Upper lobe of left lung (tissue), 4 donors: ENCODE results near the gene TMEM187.

ENCODE experiments used
- EP300 ChIP-seq, 4 donors: sonication (generic); formaldehyde crosslinking; IDR thresholded peaks; one replicate each; pipeline ENCODE4 v1.5.1; 2017; ENCODE audit warnings: antibody characterized with exemption in 4 of 4, control low read depth in 2 of 4
- POLR2A ChIP-seq, 4 donors: fragments of 450-650 bp; IDR thresholded peaks; one replicate each; pipeline ENCODE4 v1.5.1; 2016 to 2017; ENCODE audit warnings: antibody characterized with exemption in 4 of 4, mild to moderate bottlenecking in 2 of 4
- POLR2AphosphoS5 ChIP-seq, 2 donors: sonication (generic); formaldehyde crosslinking; IDR thresholded peaks; one replicate each; pipeline ENCODE4 v1.5.1; 2017; ENCODE audit warnings: antibody characterized with exemption in 2 of 2
- TF ChIP-seq, protein P1 (sequence below), 6 experiments: fragments of 450-650 bp in 4 of 6; fragments of 200-600 bp in 2 of 6; sonication (generic) in 2 of 6; IDR thresholded peaks; one replicate each; pipeline ENCODE4 v1.5.1; 2016 to 2019; ENCODE audit warnings: antibody characterized with exemption in 6 of 6

DNA sequence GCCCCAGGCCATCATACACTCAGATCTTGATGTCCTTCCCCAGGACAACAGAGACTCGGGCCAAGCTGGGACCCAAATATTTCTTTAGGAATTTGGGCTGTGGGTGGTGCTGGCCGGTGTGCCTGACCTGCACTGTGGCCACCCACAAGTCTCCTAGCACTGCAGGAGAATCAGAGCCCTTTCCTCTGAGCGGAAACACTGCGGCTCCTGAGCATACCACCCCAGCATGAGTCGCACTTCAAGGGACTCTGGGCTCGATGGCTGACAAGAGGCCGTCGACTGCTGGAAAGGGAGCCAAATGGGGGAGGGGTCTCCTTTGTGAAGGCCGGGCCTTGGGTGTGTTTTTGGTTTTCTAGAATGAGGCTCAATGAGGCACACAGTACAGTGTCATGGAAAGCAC is 60.1 kb downstream of the TMEM187 start:
- TF ChIP-seq, protein P1, sequence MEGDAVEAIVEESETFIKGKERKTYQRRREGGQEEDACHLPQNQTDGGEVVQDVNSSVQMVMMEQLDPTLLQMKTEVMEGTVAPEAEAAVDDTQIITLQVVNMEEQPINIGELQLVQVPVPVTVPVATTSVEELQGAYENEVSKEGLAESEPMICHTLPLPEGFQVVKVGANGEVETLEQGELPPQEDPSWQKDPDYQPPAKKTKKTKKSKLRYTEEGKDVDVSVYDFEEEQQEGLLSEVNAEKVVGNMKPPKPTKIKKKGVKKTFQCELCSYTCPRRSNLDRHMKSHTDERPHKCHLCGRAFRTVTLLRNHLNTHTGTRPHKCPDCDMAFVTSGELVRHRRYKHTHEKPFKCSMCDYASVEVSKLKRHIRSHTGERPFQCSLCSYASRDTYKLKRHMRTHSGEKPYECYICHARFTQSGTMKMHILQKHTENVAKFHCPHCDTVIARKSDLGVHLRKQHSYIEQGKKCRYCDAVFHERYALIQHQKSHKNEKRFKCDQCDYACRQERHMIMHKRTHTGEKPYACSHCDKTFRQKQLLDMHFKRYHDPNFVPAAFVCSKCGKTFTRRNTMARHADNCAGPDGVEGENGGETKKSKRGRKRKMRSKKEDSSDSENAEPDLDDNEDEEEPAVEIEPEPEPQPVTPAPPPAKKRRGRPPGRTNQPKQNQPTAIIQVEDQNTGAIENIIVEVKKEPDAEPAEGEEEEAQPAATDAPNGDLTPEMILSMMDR (IDR thresholded peaks at IDR 0.05): no peak
- TF ChIP-seq POLR2A (IDR thresholded peaks at IDR 0.05) (no peak), POLR2AphosphoS5 (IDR thresholded peaks at IDR 0.05) (no peak), EP300 (IDR thresholded peaks at IDR 0.05) (no peak)
